ENCODE data around the gene SEBOX.
"Not testable (repeated sequence)": the region's sequence is repeated elsewhere in the genome, so short reads cannot be mapped to it uniquely, and the experiment has no call there.

Gene SEBOX

GRCh38 chr17:28346746-28347246 lies 18.2 kb downstream of the SEBOX start:
- peak in 1 of 2 experiments; percentile 26 for DNase-seq
- no peak for TF ChIP-seq POLR2A (IDR thresholded peaks at IDR 0.05; ENCODE audit: low read length)
- no peak for TF ChIP-seq GATA1 (IDR thresholded peaks at IDR 0.05; ENCODE audit: low read depth, low read length)

- TF ChIP-seq GATA1 (IDR thresholded peaks at IDR 0.05; ENCODE audit: low read depth, low read length), result no peak
- TF ChIP-seq POLR2A (IDR thresholded peaks at IDR 0.05; ENCODE audit: low read length), result no peak
- no peak for DNase-seq
Measured at GRCh38 chr17:28346199-28346580, 18.8 kb downstream of the SEBOX start.

GRCh38 chr17:28345419-28346198 lies 19.4 kb downstream of the SEBOX start:
- no peak for TF ChIP-seq GATA1 (IDR thresholded peaks at IDR 0.05; ENCODE audit: low read depth, low read length)
- TF ChIP-seq POLR2A (IDR thresholded peaks at IDR 0.05; ENCODE audit: low read length), result no peak
- no peak for DNase-seq

GRCh38 chr17:28344435-28344901 lies 20.5 kb downstream of the SEBOX start:
- DNase-seq, result no peak
- TF ChIP-seq POLR2A (IDR thresholded peaks at IDR 0.05; ENCODE audit: low read length) (no peak), GATA1 (IDR thresholded peaks at IDR 0.05; ENCODE audit: low read depth, low read length) (no peak)

- TF ChIP-seq GATA1 (IDR thresholded peaks at IDR 0.05; ENCODE audit: low read depth, low read length) (no peak), POLR2A (IDR thresholded peaks at IDR 0.05; ENCODE audit: low read length) (no peak)
- DNase-seq, result no peak
Measured at GRCh38 chr17:28344011-28344410, 21.0 kb downstream of the SEBOX start.

GRCh38 chr17:28343491-28343932 lies 21.5 kb downstream of the SEBOX start:
- no peak for DNase-seq
- TF ChIP-seq GATA1 (IDR thresholded peaks at IDR 0.05; ENCODE audit: low read depth, low read length), result no peak
- peak; percentile 18 for TF ChIP-seq POLR2A (IDR thresholded peaks at IDR 0.05; ENCODE audit: low read length)

GRCh38 chr17:28342313-28342712 lies 22.7 kb downstream of the SEBOX start:
- DNase-seq, result no peak
- TF ChIP-seq POLR2A (IDR thresholded peaks at IDR 0.05; ENCODE audit: low read length), result no peak
- no peak for TF ChIP-seq GATA1 (IDR thresholded peaks at IDR 0.05; ENCODE audit: low read depth, low read length)

GRCh38 chr17:28341516-28341915 lies 23.5 kb downstream of the SEBOX start:
- TF ChIP-seq GATA1 (IDR thresholded peaks at IDR 0.05; ENCODE audit: low read depth, low read length) (no peak), POLR2A (IDR thresholded peaks at IDR 0.05; ENCODE audit: low read length) (no peak)
- DNase-seq, result no peak

GRCh38 chr17:28340374-28340773 lies 24.6 kb downstream of the SEBOX start:
- no peak for TF ChIP-seq POLR2A (IDR thresholded peaks at IDR 0.05; ENCODE audit: low read length)
- no peak for TF ChIP-seq GATA1 (IDR thresholded peaks at IDR 0.05; ENCODE audit: low read depth, low read length)
- DNase-seq, result no peak

- no peak for TF ChIP-seq GATA1 (IDR thresholded peaks at IDR 0.05; ENCODE audit: low read depth, low read length)
- no peak for TF ChIP-seq POLR2A (IDR thresholded peaks at IDR 0.05; ENCODE audit: low read length)
- DNase-seq, result no peak
Measured at GRCh38 chr17:28339431-28339830, 25.6 kb downstream of the SEBOX start.

- DNase-seq, result not testable (repeated sequence)
Measured at GRCh38 chr17:28338769-28339212, 26.2 kb downstream of the SEBOX start.

GRCh38 chr17:28338056-28338768 lies 26.8 kb downstream of the SEBOX start:
- TF ChIP-seq GATA1 (IDR thresholded peaks at IDR 0.05; ENCODE audit: low read depth, low read length), result no peak
- no peak for DNase-seq

GRCh38 chr17:28335959-28336871 lies 28.8 kb downstream of the SEBOX start:
- peak; percentile 44 to 66 for DNase-seq
- TF ChIP-seq GATA1 (IDR thresholded peaks at IDR 0.05; ENCODE audit: low read depth, low read length) (no peak), POLR2A (IDR thresholded peaks at IDR 0.05; ENCODE audit: low read length) (peak; percentile 29)
